ENCODE measurements around the gene PIK3CA.

DNA sequence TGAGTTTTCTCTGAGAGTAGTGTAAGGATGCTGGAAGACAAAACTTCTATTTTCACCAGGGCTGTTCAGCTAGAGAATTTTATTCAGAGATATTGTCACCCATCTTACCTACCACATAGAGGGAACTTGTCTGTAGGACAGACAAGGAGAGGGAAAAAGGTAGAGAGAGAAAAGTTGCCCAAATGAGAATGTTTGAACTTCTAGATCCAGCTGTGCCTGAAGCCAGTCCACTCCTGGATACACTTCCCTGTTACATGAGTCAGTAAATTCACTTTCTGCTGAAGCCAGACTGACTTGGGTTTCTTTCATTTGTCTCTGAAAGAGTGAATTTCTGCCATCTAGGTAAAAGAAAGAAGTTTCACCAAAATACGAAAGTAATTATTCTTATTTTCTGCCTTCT is 130.0 kb downstream of the PIK3CA start:
- TF ChIP-seq, protein P1, sequence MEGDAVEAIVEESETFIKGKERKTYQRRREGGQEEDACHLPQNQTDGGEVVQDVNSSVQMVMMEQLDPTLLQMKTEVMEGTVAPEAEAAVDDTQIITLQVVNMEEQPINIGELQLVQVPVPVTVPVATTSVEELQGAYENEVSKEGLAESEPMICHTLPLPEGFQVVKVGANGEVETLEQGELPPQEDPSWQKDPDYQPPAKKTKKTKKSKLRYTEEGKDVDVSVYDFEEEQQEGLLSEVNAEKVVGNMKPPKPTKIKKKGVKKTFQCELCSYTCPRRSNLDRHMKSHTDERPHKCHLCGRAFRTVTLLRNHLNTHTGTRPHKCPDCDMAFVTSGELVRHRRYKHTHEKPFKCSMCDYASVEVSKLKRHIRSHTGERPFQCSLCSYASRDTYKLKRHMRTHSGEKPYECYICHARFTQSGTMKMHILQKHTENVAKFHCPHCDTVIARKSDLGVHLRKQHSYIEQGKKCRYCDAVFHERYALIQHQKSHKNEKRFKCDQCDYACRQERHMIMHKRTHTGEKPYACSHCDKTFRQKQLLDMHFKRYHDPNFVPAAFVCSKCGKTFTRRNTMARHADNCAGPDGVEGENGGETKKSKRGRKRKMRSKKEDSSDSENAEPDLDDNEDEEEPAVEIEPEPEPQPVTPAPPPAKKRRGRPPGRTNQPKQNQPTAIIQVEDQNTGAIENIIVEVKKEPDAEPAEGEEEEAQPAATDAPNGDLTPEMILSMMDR (IDR thresholded peaks at IDR 0.05; ENCODE audit: extremely low read depth in 1 of 2, insufficient read depth in 1 of 2, low read depth in 1 of 2, low read length in 2 of 2), result no peak
- no peak for TF ChIP-seq EZH2 (IDR thresholded peaks at IDR 0.05; ENCODE audit: borderline replicate concordance, low read depth, low read length, severe bottlenecking)
- TF ChIP-seq POLR2A (IDR thresholded peaks at IDR 0.05; ENCODE audit: low read depth, low read length), result no peak
- no peak for TF ChIP-seq POLR2AphosphoS5 (IDR thresholded peaks at IDR 0.05; ENCODE audit: insufficient read depth, low read depth, low read length)
- TF ChIP-seq, protein P2, sequence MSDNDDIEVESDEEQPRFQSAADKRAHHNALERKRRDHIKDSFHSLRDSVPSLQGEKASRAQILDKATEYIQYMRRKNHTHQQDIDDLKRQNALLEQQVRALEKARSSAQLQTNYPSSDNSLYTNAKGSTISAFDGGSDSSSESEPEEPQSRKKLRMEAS (IDR thresholded peaks at IDR 0.05; ENCODE audit: insufficient read depth, insufficient read length), result no peak
- TF ChIP-seq FOS (IDR thresholded peaks at IDR 0.05; ENCODE audit: borderline replicate concordance, insufficient read depth, low read length), result no peak
- TF ChIP-seq GATA2 (IDR thresholded peaks at IDR 0.05; ENCODE audit: insufficient read depth, insufficient read length, low read depth, low read length), result no peak
- no peak for TF ChIP-seq MYC (IDR thresholded peaks at IDR 0.05; ENCODE audit: low read depth, low read length)

All from endothelial cell of umbilical vein (primary cell).